Bone marrow (tissue), 2 donors: ENCODE data around the gene INKA2.
"Not testable (repeated sequence)": the region's sequence is repeated elsewhere in the genome, so short reads cannot be mapped to it uniquely, and the experiment has no call there.

ENCODE experiments used
- DNase-seq, 2 donors: peaks; one replicate each; lab custom pipeline; 2025; lab: John Stamatoyannopoulos, UW

Gene INKA2

GRCh38 chr1:111750856-111751255 is 11.7 kb upstream of the INKA2 start:
- DNase-seq = no peak

GRCh38 chr1:111749628-111750027 is 10.4 kb upstream of the INKA2 start:
- DNase-seq = no peak

DNA sequence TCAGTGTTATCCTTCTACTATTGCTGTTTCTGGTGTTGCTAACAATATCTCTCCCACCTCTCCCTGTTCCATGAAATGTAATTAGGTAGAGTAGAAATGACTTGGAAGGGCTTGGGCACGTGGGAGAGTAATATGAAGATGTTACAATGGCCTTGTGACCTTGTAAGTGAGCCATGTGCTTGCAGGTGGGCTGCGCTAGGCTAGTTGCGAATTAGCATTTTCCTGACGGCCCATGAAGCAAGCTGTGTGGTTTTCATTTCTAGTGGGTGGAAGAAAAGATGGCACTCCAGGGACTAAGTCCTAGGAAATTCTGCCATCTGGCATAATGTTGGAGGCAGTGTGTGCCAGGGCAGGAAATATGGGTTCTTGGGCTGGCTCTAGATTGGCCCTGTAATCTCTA is 8.8 kb upstream of the INKA2 start:
- DNase-seq = no peak

DNA sequence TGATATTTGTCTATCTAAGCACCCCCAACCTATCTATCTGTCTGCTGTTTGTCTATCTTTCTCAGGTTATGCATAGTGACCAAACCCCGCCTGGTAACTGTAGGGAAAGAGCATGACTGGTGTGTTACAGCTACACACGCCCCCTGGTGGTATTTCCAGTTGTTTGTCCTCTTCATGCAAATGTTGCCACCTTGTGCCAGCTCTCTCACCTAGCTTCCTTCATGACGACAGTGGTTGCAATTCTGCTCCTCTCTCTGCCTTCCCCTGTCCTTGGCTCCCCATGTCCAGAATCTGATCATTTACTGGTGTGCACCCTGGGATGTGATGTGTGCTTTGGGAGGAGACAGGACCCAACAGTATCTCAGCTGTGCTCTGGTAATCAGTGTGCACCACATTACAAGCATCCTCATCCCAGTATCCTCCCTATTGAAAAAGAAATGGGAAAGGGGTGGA is 8.1 kb upstream of the INKA2 start:
- peak; percentile 18 to 64 for DNase-seq

DNA sequence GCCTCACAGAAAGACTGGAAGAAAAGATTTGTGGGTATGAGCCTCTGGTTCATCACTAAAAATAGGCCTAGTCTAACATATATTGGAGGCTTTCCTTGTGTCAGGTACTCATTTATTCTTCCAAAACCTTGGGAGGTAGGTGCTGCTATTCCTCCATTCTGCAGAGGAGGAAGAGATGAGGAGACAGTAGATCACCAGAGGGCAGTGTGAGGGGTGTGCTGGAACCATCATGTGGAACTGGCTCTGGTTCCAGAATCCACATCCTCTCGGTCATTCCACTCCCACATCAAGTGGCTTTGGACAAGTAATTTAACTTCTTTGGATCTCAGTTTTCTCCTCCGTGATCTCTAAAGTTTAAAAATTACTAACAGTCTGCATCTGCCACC is 7.4 kb upstream of the INKA2 start:
- no peak for DNase-seq

DNA sequence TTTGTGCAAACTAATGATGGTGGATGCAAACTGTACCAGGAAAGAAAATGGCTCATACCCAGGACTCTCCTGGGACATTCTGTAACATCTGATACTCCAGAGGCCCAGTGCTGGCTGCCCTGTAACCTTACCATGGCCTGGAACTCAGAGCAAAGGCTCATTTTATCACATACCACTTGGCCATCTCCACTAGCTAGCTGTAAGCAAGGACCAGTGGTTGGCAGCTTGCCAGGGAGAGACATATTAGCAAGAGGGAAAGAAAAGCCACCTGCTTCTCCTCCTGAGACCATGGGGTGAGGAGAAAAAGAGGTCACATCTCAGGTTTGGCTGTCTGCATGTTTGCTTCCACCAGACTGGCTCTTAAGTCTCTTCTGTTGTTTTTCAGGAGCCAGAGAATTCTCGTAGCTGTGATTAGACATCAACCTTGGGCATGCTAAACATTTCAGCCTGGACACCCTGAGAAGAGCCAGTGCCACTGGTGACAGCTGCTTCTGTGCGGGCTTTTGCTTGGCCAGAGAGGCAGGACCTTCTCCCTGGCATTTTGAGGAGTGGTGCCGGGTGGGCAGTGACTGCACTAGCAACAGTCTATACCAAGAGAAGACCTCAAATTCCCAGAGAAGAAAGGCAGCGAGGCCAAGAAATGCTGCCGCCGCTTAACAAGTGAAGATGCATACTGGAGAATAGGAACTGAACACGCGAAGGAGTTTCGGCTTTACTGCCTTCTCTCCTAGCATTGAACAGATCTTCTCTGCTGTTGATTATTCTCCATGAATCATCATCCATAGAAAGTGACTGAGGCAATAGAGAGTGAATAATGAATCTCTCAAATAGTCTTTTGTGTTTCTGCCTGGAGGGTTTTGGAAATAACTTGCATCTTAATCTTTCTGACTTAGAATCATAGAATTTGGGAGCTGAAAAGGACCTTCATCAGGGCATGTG is 6.7 kb upstream of the INKA2 start:
- no peak for DNase-seq

GRCh38 chr1:111743679-111744101 is 4.5 kb upstream of the INKA2 start:
- no peak for DNase-seq

DNA sequence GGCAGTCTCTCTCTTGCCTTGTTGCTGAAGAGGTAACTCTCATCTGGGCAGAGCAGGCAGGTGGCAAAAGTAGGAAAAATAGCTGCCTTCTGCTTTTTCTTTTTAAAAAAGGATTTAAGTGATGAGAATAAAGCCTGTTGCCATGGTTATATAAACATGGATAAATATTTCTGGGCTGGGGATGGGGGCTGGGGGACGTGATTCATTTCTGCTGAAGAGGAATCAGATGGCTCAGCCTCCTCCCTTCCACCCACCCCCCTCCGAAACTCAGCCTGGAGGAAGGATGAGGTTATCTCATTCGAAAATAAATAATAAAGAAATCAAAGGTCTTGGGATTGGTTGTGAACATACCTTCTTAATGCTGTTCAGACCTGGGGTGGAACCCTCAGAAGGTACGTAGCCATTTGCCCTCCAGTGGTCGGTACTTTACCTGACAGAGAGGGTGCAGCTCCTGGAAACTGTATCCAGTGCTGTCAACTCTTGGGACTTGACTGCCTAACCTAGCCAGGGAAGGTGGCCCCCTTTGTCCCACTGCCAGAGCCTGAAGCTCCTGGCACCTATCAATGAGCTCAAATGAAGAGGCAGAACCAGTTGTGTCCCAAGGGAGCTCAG is 3.8 kb upstream of the INKA2 start:
- DNase-seq = no peak

GRCh38 chr1:111742292-111742691 is 3.1 kb upstream of the INKA2 start:
- DNase-seq = not testable (repeated sequence)

DNA sequence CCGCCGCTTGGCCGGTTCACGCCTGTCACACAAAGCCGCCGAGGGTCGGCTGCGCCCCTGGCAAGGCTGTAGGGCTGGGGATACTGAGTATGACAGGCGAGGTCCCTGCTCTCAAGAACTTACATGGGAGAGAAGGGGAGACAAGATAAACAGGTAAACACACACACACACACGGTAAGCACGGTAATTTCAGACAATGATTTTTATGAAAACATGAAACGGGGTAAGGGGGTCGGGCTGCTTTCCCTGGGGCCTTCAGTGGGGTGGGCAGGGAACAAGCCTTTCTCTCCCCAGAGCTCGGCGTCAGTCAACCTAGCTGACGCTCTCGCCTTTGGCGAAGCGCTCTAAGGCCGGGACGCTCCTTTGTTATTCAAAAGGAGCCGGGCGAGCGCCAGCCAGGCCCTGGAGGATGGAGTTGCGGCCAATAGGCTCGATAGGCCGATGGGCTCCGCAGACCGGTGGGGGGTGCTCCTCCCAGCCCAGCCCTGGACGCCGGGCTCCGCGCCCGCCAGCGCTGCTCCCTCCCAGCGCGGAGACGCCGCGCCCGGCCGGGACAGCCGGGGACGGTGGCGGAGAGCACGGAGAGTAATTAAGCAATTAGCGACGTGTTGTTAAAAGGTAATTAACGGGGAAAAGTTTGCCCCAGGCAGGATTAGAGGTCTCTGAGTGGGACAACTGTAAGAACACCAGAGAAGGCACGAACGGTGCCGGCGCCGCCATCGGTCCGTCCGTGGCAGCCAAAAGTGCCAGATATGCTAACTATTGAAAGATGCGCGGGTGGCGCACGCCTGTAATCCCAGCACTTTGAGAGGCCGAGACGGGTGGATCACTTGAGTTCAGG is 950 bp upstream of the INKA2 start:
- DNase-seq = no peak

DNA sequence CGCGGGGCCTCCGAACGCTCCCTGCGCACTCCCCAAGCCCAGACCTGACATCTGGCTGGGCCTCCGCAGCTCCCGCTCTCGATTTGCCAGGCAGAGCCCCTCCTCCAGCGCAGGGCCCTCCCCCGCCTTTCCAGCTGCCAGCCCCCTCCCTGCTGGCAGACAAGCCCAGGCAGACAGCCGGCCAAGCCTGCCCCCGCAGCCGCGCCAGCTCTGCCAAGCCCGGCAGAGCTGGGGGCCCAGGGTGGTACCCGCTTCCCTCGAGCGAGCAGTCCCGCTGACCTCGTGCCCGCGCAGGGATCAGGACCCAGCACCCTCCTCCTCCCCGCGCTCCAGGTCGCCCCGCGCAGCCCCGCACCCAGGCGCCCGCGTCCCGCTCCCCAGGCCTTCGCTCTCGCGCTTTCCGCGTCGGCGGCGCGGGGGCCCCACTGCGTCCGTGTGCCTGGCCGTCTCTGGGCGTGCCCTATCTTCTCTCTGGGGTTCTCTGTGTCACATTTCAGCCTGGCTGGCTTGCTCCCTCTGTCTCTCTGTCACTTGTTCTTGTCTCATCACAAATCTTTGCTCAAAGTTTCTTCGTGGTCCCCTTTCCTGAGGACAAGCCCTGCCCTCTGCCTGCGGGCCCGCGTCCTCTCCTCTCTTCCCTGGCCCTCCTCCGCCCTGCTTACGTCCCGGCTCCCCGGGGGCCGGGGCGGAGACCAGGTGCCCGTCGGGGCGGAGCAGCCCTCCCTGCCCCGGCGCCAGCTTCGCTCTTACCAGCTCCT is 580 bp downstream of the INKA2 start:
- peak in 1 of 2 donors; percentile 77 for DNase-seq

DNA sequence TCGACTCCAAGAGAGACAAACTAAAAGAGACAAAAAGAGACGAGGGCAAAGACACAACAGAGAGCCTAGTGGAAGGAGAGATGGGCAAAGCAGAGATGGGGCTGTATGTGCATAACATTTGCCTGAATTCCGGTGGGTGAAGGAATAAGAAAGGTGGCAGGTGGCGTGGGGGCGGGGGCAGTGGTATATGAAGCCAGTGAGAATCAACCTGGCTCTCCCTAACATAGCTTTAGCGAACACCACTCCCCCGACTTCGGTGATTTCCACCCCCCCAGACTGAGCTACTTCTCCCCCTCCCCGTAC is 1.1 kb downstream of the INKA2 start:
- DNase-seq = no peak

GRCh38 chr1:111737216-111738132 is 1.7 kb downstream of the INKA2 start:
- DNase-seq = no peak

GRCh38 chr1:111736548-111737215 is 2.5 kb downstream of the INKA2 start:
- DNase-seq = no peak

DNA sequence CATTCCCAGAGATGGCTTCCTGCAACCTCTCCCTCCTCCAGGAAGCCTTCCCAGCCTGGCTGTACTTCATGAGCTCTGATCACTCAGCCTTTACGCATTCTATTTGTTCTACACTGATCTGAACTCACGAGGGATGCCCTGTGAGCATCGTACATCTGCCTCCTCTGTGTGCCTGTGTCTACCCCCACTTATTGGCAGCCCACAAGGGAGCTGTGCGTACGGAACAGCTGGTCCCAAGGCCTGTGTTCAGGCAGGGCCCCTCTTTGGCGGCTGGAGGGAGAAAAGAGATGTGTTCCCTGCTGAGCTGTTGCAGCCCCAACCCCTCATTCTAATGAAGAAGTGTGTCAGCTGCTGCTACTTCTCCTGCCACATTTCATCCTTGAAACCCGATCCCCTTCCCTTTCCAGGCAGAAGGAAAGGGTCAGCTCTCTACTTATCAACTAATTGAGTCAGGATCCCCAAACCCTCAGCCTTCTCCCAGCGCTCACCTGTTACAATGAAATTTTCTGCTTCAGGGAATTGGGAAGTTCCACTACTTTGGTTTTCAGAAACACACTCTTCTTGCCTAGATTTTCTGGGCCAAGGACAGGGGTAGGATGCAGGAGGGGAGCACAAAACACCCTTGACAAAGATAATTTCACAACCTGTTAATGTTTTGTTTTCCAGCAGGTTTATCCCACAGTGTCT is 3.2 kb downstream of the INKA2 start:
- DNase-seq = no peak

GRCh38 chr1:111735321-111735720 is 3.9 kb downstream of the INKA2 start:
- no peak for DNase-seq

- DNase-seq = no peak
Measured at GRCh38 chr1:111734856-111735255, 4.3 kb downstream of the INKA2 start.

DNA sequence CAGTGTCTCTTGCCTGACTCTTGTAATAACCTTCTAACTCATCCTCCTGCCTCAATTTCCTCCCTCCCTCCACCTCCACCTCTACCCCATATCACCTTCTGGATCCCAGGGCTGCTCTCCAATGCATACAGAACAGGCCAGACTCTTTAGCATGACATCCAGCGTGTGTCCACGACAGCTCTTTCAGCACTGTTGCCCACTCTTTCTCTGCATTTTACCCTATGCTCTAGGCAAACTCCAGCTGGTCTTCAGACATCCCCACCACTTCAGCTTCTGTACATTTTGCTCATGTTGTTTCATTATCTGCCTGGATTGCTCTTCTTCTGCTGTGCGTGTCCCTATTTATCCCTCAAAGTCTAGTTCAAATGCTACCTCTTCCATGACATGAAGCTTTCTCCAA is 4.8 kb downstream of the INKA2 start:
- no peak for DNase-seq

- no peak for DNase-seq
Measured at GRCh38 chr1:111733992-111734341, 5.2 kb downstream of the INKA2 start.
